H9 (cell line): ENCODE measurements around the gene SNTG2. TPM values are rescaled to one million over a fixed set of nuclear protein-coding genes. Genes with fewer than 3 reads are reported as not detected.

Source experiments
- DNase-seq: peaks from one replicate; pipeline ENCODE4 v3.0.0-alpha.2; 2017
- H2AFZ ChIP-seq: one replicate; pipeline ENCODE4 v1.6.1; 2013; ENCODE audit warnings: mild to moderate bottlenecking, low read length, control low read depth, moderate library complexity
- H2AK5ac ChIP-seq: 2 replicates; pipeline ENCODE4 v1.6.1; 2013; ENCODE audit warnings: low read length, control low read depth, mixed read lengths; ENCODE audit not compliant: insufficient read length
- H2BK120ac ChIP-seq: one replicate; pipeline ENCODE4 v1.6.1; 2013; ENCODE audit warnings: low read depth, mild to moderate bottlenecking, low read length, control low read depth, inconsistent platforms; ENCODE audit not compliant: poor library complexity, severe bottlenecking
- H2BK12ac ChIP-seq: 2 replicates; pipeline ENCODE4 v1.6.1; 2013; ENCODE audit warnings: low read length, control low read depth, mixed read lengths, low read depth; ENCODE audit not compliant: insufficient read length
- H2BK15ac ChIP-seq: 2 replicates; pipeline ENCODE4 v1.6.1; 2013; ENCODE audit warnings: low read depth, low read length, control low read depth
- H2BK20ac ChIP-seq: one replicate; pipeline ENCODE4 v1.6.1; 2013; ENCODE audit warnings: low read depth, mild to moderate bottlenecking, low read length, control low read depth, inconsistent platforms; ENCODE audit not compliant: poor library complexity, severe bottlenecking
- H2BK5ac ChIP-seq: 2 replicates; pipeline ENCODE4 v1.6.1; 2013; ENCODE audit warnings: low read length, control low read depth, mixed read lengths; ENCODE audit not compliant: insufficient read length
- H3K14ac ChIP-seq: 2 replicates; pipeline ENCODE4 v1.6.1; 2013; ENCODE audit warnings: low read length, control low read depth; ENCODE audit not compliant: insufficient read depth
- H3K18ac ChIP-seq: 2 replicates; pipeline ENCODE4 v1.6.1; 2013; ENCODE audit warnings: low read depth, mild to moderate bottlenecking, mixed read lengths, low read length, control low read depth; ENCODE audit not compliant: insufficient read length
- H3K23ac ChIP-seq: 2 replicates; pipeline ENCODE4 v1.6.1; 2013; ENCODE audit warnings: low read length, control low read depth, mixed read lengths, low read depth; ENCODE audit not compliant: insufficient read length
- H3K23me2 ChIP-seq: 2 replicates; pipeline ENCODE4 v1.6.1; 2013; ENCODE audit warnings: low read depth, mild to moderate bottlenecking, mixed read lengths, low read length, control low read depth; ENCODE audit not compliant: insufficient read length, poor library complexity, severe bottlenecking
- H3K27ac ChIP-seq: 2 replicates; pipeline ENCODE4 v1.5.1; 2013; ENCODE audit warnings: low read length, control low read depth, mixed read lengths, low read depth; ENCODE audit not compliant: insufficient read length
- H3K27me3 ChIP-seq: 2 replicates; pipeline ENCODE4 v1.6.1; 2013; ENCODE audit warnings: low read length, control low read depth, inconsistent platforms; ENCODE audit not compliant: insufficient read depth
- H3K4ac ChIP-seq: 2 replicates; pipeline ENCODE4 v1.6.1; 2013; ENCODE audit warnings: low read depth, mild to moderate bottlenecking, control low read depth, inconsistent platforms, low read length, moderate library complexity
- H3K4me1 ChIP-seq: 2 replicates; pipeline ENCODE4 v1.6.1; 2013; ENCODE audit warnings: low read length, control low read depth, inconsistent platforms; ENCODE audit not compliant: insufficient read depth
- H3K4me2 ChIP-seq: 2 replicates; pipeline ENCODE4 v1.6.1; 2013; ENCODE audit warnings: low read length, control low read depth, mixed read lengths; ENCODE audit not compliant: insufficient read length, insufficient read depth
- H3K56ac ChIP-seq: 2 replicates; pipeline ENCODE4 v1.6.1; 2013; ENCODE audit warnings: low read depth, mild to moderate bottlenecking, mixed read lengths, low read length, control low read depth; ENCODE audit not compliant: insufficient read length
- H3K79me1 ChIP-seq: 2 replicates; pipeline ENCODE4 v1.6.1; 2013; ENCODE audit warnings: low read depth, mild to moderate bottlenecking, moderate library complexity, low read length, control low read depth, inconsistent platforms; ENCODE audit not compliant: insufficient read depth, poor library complexity, severe bottlenecking
- H3K79me2 ChIP-seq: 2 replicates; pipeline ENCODE4 v1.6.1; 2013; ENCODE audit warnings: low read length, control low read depth, inconsistent platforms; ENCODE audit not compliant: insufficient read depth
- H3K9ac ChIP-seq: 2 replicates; pipeline ENCODE4 v1.6.1; 2013; ENCODE audit warnings: low read length, control low read depth, mixed read lengths; ENCODE audit not compliant: insufficient read length; ENCODE audit errors: extremely low read depth
- H3K9me3 ChIP-seq: one replicate; pipeline ENCODE4 v1.6.1; 2013; ENCODE audit warnings: low read depth, low read length, inconsistent platforms; ENCODE audit not compliant: control insufficient read depth
- H3T11ph ChIP-seq: one replicate; pipeline ENCODE4 v1.6.1; 2013; ENCODE audit warnings: mild to moderate bottlenecking, low read length, control low read depth, inconsistent platforms
- H4K20me1 ChIP-seq: one replicate; pipeline ENCODE4 v1.6.1; 2013; ENCODE audit not compliant: control insufficient read depth, insufficient read length, insufficient read depth
- H4K5ac ChIP-seq: 2 replicates; pipeline ENCODE4 v1.6.1; 2013; ENCODE audit warnings: low read depth, mild to moderate bottlenecking, mixed read lengths, low read length, control low read depth; ENCODE audit not compliant: insufficient read length
- H4K8ac ChIP-seq: replicated peaks from 2 replicates; pipeline ENCODE4 v1.6.1; 2013; ENCODE audit warnings: low read length, control low read depth, mixed read lengths, low read depth; ENCODE audit not compliant: insufficient read length
- H4K91ac ChIP-seq: 2 replicates; pipeline ENCODE4 v1.6.1; 2013; ENCODE audit warnings: low read depth, mild to moderate bottlenecking, moderate library complexity, mixed read lengths, low read length, control low read depth; ENCODE audit not compliant: insufficient read length
- H3K27ac Mint-ChIP-seq, 3 experiments: 2 replicates in 2 of 3; 3 replicates in 1 of 3; pipeline ENCODE4 v1.8.0; 2020 to 2021; ENCODE audit warnings: mixed read lengths in 3 of 3, mild to moderate bottlenecking in 1 of 3, moderate library complexity in 1 of 3
- H3K27me3 Mint-ChIP-seq: 2 replicates; pipeline ENCODE4 v1.8.0; 2021; ENCODE audit warnings: low read depth, mild to moderate bottlenecking, moderate library complexity, mixed read lengths
- H3K36me3 Mint-ChIP-seq, 3 experiments: 2 replicates in 2 of 3; 3 replicates in 1 of 3; pipeline ENCODE4 v1.8.0; 2020 to 2021; ENCODE audit warnings: low read depth in 3 of 3, mixed read lengths in 3 of 3; ENCODE audit not compliant: insufficient read depth in 1 of 3
- H3K4me1 Mint-ChIP-seq, 2 experiments: 2 replicates each; pipeline ENCODE4 v1.8.0; 2020; ENCODE audit warnings: mixed read lengths in 2 of 2
- H3K4me3 Mint-ChIP-seq, 2 experiments: 2 replicates in 1 of 2; 3 replicates in 1 of 2; pipeline ENCODE4 v1.8.0; 2020 to 2021; ENCODE audit warnings: mild to moderate bottlenecking in 2 of 2, mixed read lengths in 2 of 2, moderate library complexity in 1 of 2
- H3K9me3 Mint-ChIP-seq, 2 experiments: 2 replicates in 1 of 2; 3 replicates in 1 of 2; pipeline ENCODE4 v1.8.0; 2020; ENCODE audit warnings: mild to moderate bottlenecking in 2 of 2, mixed read lengths in 2 of 2, moderate library complexity in 1 of 2
- CTCF ChIP-seq: fragments of 200-600 bp; sonication (generic); conservative IDR thresholded peaks from 3 replicates; pipeline ENCODE4 v1.8.0; 2021; ENCODE audit warnings: antibody characterized with exemption, mild to moderate bottlenecking
- WGBS: extraction: QIAGEN DNeasy Blood & Tissue Kit; methylation state at CpG from one replicate; pipeline ENCODE4 v1.1.7; 2013; ENCODE audit warnings: missing lambda C conversion rate, low lambda C conversion rate, mixed read lengths; ENCODE audit not compliant: insufficient read length; ENCODE audit errors: extremely low coverage; 5-methylcytosine and 5-hydroxymethylcytosine counted together
- total RNA-seq: library from RNA; stranded (reverse); gene quantifications from 2 replicates; pipeline ENCODE4 v1.2.1, GENCODE V29; 2021

Gene SNTG2
- total RNA-seq, 1 experiment from 2014 or later: 13.2 TPM

GRCh38 chr2:1156531-1156930 lies 205.9 kb downstream of the SNTG2 start:
- Mint-ChIP-seq H3K27ac (no peak overlapping the region), H3K4me1 (no peaks in the 10 kb centered on the region; a peak in 2 of 4 replicates)

More at GRCh38 chr2:1156531-1156930, 205.9 kb downstream of the SNTG2 start:
- no peak overlapping the region for H3K27ac ChIP-seq
- no peaks in the 10 kb centered on the region for H3K27me3 ChIP-seq
- no peak overlapping the region for H2AK5ac ChIP-seq
- no peak overlapping the region for H4K8ac ChIP-seq
- no peak overlapping the region for H2BK5ac ChIP-seq
- no peaks in the 10 kb centered on the region for H3K9me3 Mint-ChIP-seq
- H3K14ac ChIP-seq: no peak overlapping the region
- no peak for DNase-seq
- peaks cover 3 to 13% (median 12%) of the 10 kb centered on the region in 3 experiments; a peak in 5 of 7 replicates for H3K36me3 Mint-ChIP-seq
- no peak overlapping the region for H2AFZ ChIP-seq
- H4K20me1 ChIP-seq: peaks cover 3% of the 10 kb centered on the region
- no peaks in the 10 kb centered on the region for H3K9me3 ChIP-seq
- H3K79me1 ChIP-seq: no peaks in the 10 kb centered on the region
- 0 out of 2 replicates have a peak, but pooled peaks cover 2% of the 10 kb centered on the region for H3K79me2 ChIP-seq
- no peak overlapping the region for H2BK15ac ChIP-seq
- H3K9ac ChIP-seq: no peak overlapping the region
- H2BK20ac ChIP-seq: no peak overlapping the region
- no peak overlapping the region for H3K23ac ChIP-seq
- H3K4me3 Mint-ChIP-seq: no peak overlapping the region
- H4K91ac ChIP-seq: no peak overlapping the region
- H3T11ph ChIP-seq: no peak overlapping the region
- no peak overlapping the region for H2BK12ac ChIP-seq
- no peak for TF ChIP-seq CTCF
- H3K18ac ChIP-seq: no peak overlapping the region
- WGBS: no CpG with 5 or more reads among the region's 14 CpGs
- H3K56ac ChIP-seq: no peak overlapping the region
- H3K4ac ChIP-seq: no peak overlapping the region
- H4K5ac ChIP-seq: no peak overlapping the region
- H2BK120ac ChIP-seq: no peak overlapping the region
- H3K27me3 Mint-ChIP-seq: no peaks in the 10 kb centered on the region; the same call in 1 of the 2 replicates
- H3K4me1 ChIP-seq: no peaks in the 10 kb centered on the region
- no peak overlapping the region for H3K4me2 ChIP-seq
- H3K23me2 ChIP-seq: no peaks in the 10 kb centered on the region
